HG03354 (cell line): ENCODE results near the gene LNPK.
"Not testable (repeated sequence)": the region's sequence is repeated elsewhere in the genome, so short reads cannot be mapped to it uniquely, and the experiment has no call there.

Experiments
- ATAC-seq: cut with Tn5 transposase; IDR thresholded peaks from one replicate; pipeline ENCODE4 v1.9.1; 2021; ENCODE audit warnings: mild to moderate bottlenecking; ENCODE audit not compliant: unreplicated experiment, poor library complexity, severe bottlenecking

The LNPK gene

DNA sequence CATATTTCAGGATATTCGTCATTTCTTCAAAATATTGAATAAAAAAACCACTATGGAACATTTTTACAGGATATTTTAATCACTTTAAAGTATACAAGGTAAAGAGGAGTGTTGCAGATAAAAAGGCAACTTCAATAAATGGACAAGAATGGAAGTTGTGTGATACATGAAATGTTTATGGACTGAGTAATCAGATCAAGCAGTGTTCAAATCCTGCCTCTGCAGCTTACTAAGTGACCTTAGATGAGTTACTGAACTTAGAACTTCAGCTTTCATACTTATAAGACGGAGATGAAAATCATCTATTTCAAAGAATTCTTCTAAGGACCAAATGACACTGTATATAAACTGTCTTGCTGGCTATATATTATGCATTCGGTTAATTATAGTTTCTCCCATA lies 87.2 kb downstream of the LNPK start:
- ATAC-seq = no peak

DNA sequence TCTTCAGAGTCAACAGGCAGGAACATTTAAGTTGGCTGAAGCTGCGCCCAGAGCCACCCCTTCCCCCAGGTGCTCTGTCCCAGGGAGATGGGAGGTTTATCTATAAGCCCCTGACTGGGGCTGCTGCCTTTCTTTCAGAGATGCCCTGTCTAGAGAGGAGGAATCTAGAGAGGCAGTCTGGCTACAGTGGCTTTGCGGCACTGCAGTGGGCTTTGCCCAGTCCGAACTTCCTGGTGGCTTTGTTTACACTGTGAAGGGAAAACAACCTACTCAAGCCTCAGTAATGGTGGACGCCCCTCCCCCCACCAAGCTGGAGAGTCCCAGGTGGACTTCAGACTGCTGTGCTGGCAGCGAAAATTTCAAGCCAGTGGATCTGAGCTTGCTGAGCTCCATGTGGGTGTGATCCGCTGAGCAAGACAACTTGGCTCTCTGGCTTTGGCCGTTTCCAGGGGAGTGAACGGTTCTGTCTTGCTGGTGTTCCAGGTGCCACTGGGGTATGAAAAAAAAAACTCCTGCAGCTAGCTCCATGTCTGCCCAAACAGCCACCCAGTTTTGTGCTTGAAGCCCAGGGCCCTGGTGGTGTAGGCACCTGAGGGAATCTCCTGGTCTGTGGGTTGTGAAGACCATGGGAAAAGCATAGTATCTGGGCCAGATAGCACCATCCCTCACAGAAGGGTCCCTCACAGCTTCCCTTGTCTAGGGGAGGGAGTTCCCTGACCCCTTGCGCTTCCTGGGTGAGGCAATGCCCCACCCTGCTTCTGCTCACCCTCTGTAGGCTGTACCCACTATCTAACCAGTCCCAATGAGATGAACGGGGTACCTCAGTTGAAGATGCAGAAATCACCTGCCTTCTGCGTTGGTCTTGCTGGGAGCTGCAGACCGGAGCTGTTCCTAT lies 88.0 kb downstream of the LNPK start:
- ATAC-seq = not testable (repeated sequence)

- ATAC-seq = not testable (repeated sequence)
Measured at GRCh38 chr2:175913267-175913666, 88.8 kb downstream of the LNPK start.

- ATAC-seq = no peak
Measured at GRCh38 chr2:175904035-175904434, 98.0 kb downstream of the LNPK start.

DNA sequence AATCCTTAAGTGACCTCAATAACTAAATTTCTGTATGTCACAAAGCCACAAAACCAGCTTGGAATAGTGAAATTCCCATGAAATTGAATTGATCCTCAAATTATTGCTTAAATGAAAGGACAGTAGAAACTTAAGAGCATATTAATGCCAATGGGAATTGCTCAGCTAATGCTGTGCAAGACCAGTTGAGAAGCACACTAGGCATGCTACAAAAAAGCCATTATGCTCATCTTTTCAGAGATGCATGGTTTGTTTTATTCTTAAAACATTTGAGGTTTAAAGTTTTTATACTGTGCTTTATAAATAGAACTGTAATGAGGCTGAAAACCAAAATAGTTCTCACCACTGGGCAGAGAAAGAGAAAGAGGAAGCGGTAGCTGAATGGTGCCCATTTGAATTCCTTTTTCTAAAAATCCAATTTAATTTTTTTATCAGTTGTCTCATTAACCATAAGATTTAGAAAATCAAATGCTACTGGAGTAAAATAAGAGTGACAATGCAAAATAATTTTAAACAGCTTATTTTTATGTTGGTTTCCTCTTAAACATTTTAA lies 98.6 kb downstream of the LNPK start:
- no peak for ATAC-seq

DNA sequence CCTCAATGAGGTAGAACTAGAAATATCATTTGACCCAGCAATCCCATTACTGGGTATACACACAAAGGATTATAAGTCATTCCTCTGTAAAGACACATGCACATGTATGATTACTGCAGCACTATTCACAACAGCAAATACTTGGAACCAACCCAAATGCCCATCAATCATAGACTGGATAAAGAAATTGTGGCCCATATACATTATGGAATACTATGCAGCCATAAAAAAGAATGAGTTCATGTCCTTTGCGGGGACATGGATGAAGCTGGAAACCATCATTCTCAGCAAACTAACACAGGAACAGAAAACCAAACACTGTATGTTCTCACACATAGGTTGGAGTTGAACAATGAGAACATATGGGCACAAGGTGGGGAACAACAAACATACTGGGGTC lies 106.1 kb downstream of the LNPK start:
- not testable (repeated sequence) for ATAC-seq

DNA sequence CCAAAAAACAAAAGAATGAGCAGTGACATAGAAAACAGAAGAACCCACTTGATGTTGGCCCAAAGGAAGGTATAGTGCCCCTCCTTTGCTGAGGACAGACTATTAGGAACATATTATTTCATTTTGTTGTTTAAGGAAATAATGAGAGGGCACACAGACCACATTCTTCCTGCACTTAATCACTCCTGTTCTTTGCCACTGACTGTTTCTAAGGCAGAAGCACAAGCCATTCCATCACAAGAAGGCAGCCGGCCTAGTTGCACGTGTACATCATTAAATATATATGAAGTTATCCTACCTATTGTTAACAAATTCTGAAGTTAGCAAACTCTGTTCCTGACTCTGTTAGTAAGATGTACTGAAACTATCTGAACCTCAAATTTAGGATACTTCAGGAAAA lies 110.0 kb downstream of the LNPK start:
- no peak for ATAC-seq

DNA sequence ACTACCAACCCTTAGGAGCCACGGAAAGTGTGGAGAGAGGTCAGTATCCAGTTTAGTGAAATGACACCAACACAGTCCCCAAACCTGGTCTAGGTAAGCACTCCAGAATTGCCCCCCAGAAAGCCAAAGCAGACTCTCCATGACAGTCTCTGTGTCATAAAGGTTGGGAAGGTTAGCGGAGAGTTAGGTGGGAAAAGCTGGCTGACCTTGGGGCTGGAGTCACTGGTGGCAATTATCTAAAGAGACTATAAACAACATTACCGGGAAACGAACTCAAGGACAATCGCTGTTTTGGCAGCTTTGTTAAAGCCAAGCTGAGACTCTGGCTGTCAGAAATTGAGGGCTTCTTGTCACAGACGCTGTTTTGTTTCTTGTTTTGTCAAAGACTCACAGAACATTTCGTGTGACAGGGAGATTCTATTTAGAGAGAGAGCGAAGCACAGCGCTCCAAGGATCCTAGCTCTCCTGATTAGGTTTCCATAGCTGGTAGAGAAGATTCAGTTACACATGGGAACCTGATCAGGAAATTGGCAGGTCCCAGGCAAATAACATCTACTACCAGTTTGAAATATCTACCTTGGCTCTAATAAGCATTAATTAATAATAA lies 111.3 kb downstream of the LNPK start:
- no peak for ATAC-seq

DNA sequence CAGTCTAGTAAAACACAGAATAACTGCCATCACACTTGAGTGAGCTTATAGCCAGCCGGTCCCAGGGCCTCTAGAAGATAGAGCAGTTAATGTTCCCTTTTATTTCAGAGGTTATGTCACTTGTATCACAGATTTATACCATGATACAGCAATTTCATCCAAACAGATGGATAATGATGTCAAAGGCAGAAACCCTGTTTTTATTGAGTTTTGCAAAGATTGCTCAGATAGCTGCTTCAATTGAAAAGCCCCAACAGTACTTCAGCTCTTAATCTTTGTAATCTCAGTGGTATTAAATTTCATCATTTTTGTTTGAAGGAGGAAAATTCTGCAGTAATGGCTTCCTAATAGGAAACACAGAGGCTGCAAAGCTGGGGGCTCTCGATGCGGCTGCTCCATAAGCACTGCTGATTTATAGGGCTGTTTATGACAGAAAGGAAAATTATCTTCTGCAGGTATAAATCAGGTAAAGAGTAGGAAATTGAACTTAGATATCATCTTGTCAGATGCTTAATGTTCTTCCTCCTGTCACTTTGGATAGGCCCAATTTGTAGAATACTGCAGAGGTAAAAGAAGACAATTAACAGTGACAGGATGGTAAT lies 112.3 kb downstream of the LNPK start:
- no peak for ATAC-seq

DNA sequence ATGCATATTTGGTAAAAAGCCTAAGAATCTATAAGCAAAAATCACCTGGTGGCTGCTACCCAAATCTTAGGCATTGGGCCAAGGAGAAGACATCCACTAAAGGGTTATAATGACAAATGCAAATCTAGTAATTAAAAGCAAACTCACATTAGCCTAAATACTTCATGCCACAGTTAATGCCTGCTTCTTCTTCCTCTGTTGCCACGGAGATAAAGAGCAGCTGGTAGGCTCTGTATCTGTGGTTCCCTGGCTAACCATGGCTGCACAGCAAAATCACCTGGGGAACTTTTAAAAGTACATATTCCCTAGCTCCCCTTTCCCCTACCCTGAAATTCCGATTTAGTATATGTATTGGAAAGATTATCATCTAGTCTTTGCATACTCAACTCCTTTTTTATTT lies 114.3 kb downstream of the LNPK start:
- no peak for ATAC-seq

DNA sequence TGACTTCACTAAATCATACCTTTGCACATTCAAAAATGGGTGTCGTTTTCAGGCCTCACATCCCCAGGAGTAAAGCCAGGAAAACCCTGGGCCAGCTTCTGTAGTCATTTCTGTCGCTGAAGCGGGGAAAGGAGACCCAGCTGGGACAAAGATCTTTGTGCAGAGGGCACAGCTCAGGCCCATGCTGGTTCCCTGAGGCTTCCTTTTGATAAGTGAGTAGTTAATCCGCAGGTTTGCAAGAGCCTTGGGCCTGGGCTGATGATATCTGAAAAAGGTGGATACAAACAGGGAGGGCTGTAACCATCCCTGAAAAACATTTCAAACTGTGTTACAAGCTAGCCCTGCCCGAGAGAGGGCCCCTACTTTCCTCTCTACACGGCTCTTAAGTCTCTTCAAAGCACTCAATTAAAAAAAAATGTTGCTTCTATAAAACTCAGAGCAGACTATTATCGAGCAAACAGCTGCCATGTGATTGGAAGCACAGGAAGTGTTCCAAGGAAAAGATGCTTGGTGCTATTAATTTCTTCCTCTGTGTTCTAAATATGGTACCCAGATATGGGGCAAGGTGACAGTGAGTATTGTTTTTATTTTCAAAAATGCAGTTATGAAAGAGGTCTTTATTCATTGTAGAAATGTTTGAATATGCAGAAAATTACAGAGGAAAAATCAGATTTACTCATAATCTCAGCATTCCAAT lies 117.2 kb downstream of the LNPK start:
- ATAC-seq = no peak

- no peak for ATAC-seq
Measured at GRCh38 chr2:175883586-175884194, 118.4 kb downstream of the LNPK start.

GRCh38 chr2:175879679-175880078 lies 122.4 kb downstream of the LNPK start:
- no peak for ATAC-seq

GRCh38 chr2:175877845-175878544 lies 124.1 kb downstream of the LNPK start:
- ATAC-seq = no peak

DNA sequence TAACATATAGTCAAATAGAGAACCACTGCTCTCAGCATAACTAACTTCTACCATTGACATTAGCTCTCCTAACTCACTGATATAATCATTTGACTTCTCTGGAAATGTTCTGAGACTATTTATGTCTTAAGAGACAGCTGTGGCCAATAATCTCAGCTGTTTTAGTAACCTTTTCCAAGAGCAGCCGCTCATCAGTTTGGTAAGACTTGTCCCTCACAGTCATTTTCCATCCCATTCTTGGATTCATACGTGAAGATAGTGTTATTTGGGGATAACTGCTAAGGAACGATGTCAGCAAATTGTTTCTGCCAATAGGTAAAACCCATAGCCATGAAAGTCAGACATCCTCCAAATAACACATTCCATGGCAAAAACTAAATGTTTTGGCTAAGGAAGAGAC lies 127.8 kb downstream of the LNPK start:
- no peak for ATAC-seq
